H1 (cell line): ENCODE results near the gene SMYD1.

Experiments
- CBX5 ChIP-seq: fragments of 300-800, 300-1000 bp; sonication (generic); IDR thresholded peaks from 2 replicates; pipeline ENCODE4 v1.7.1; 2016; ENCODE audit warnings: antibody characterized with exemption, low read length, low read depth
- EP300 ChIP-seq, 2 experiments: IDR thresholded peaks; 1 replicate in 1 of 2; 2 replicates in 1 of 2; pipeline ENCODE4 v1.6.1; 2011 to 2012; ENCODE audit warnings: low read depth in 2 of 2, low read length in 2 of 2, mild to moderate bottlenecking in 2 of 2, borderline replicate concordance in 1 of 2, inconsistent platforms in 1 of 2, moderate library complexity in 1 of 2
- MAX ChIP-seq: IDR thresholded peaks from 2 replicates; pipeline ENCODE4 v1.6.1; 2012; ENCODE audit warnings: inconsistent platforms
- POLR2A ChIP-seq, 2 experiments: IDR thresholded peaks; 1 replicate in 1 of 2; 2 replicates in 1 of 2; pipeline ENCODE4 v1.6.1; 2011; ENCODE audit warnings: low read depth in 2 of 2, low read length in 2 of 2, mild to moderate bottlenecking in 2 of 2; ENCODE audit errors: control extremely low read depth in 1 of 2
- SIX5 ChIP-seq: IDR thresholded peaks from 2 replicates; pipeline ENCODE4 v1.6.1; 2011; ENCODE audit warnings: mild to moderate bottlenecking, low read depth, low read length
- TEAD4 ChIP-seq: IDR thresholded peaks from 2 replicates; pipeline ENCODE4 v1.6.1; 2012; ENCODE audit warnings: low read depth, low read length, inconsistent platforms, mixed read lengths
- TF ChIP-seq, protein P1 (sequence below): fragments of 300-600 bp; sonication (generic); IDR thresholded peaks from 2 replicates; pipeline ENCODE4 v1.7.1; 2012; ENCODE audit warnings: low read length, moderate library complexity, mild to moderate bottlenecking, inconsistent platforms; ENCODE audit not compliant: insufficient replicate concordance
- TF ChIP-seq, protein P2 (sequence below), 3 experiments: IDR thresholded peaks; 1 replicate in 2 of 3; 2 replicates in 1 of 3; pipeline versions ENCODE4 v1.5.1 to v1.6.1; 2011; ENCODE audit warnings: low read length in 3 of 3, mild to moderate bottlenecking in 3 of 3, inconsistent platforms in 2 of 3, low read depth in 1 of 3, moderate library complexity in 1 of 3; ENCODE audit not compliant: insufficient read depth in 1 of 3; ENCODE audit errors: control extremely low read depth in 1 of 3

DNA sequence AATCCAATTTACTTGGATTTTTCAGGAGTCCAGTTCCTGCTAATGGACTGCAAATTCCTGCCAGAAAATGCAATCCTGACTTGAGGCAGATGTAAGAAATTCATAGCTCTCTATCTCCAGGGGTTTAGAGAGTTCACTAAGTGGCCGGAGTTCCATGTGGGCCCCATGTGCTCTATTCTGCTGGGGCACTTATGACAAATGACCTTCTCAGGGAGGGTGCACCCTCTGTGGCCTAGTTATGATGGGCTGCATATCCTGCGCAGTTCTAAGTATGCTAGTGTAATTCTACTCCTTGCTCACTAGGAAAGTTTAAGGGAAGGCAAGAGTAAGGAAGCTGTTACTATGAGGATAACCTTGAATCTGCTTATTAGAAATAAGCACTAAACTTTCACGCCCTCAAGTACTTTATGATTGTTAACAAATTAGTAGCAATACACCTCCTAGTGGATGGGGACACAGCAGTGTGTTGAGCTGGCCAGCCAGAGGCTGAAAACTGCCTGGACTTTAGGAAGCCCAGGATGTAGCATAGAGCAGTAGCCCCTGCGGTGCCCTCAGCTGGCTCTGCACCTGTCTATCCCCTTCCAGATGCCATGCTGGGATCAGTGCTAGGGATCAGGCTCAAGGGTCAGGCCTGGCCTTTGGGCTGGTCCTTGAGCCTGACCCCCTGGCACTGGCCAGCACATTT lies 14.4 kb downstream of the SMYD1 start:
- TF ChIP-seq, protein P1, sequence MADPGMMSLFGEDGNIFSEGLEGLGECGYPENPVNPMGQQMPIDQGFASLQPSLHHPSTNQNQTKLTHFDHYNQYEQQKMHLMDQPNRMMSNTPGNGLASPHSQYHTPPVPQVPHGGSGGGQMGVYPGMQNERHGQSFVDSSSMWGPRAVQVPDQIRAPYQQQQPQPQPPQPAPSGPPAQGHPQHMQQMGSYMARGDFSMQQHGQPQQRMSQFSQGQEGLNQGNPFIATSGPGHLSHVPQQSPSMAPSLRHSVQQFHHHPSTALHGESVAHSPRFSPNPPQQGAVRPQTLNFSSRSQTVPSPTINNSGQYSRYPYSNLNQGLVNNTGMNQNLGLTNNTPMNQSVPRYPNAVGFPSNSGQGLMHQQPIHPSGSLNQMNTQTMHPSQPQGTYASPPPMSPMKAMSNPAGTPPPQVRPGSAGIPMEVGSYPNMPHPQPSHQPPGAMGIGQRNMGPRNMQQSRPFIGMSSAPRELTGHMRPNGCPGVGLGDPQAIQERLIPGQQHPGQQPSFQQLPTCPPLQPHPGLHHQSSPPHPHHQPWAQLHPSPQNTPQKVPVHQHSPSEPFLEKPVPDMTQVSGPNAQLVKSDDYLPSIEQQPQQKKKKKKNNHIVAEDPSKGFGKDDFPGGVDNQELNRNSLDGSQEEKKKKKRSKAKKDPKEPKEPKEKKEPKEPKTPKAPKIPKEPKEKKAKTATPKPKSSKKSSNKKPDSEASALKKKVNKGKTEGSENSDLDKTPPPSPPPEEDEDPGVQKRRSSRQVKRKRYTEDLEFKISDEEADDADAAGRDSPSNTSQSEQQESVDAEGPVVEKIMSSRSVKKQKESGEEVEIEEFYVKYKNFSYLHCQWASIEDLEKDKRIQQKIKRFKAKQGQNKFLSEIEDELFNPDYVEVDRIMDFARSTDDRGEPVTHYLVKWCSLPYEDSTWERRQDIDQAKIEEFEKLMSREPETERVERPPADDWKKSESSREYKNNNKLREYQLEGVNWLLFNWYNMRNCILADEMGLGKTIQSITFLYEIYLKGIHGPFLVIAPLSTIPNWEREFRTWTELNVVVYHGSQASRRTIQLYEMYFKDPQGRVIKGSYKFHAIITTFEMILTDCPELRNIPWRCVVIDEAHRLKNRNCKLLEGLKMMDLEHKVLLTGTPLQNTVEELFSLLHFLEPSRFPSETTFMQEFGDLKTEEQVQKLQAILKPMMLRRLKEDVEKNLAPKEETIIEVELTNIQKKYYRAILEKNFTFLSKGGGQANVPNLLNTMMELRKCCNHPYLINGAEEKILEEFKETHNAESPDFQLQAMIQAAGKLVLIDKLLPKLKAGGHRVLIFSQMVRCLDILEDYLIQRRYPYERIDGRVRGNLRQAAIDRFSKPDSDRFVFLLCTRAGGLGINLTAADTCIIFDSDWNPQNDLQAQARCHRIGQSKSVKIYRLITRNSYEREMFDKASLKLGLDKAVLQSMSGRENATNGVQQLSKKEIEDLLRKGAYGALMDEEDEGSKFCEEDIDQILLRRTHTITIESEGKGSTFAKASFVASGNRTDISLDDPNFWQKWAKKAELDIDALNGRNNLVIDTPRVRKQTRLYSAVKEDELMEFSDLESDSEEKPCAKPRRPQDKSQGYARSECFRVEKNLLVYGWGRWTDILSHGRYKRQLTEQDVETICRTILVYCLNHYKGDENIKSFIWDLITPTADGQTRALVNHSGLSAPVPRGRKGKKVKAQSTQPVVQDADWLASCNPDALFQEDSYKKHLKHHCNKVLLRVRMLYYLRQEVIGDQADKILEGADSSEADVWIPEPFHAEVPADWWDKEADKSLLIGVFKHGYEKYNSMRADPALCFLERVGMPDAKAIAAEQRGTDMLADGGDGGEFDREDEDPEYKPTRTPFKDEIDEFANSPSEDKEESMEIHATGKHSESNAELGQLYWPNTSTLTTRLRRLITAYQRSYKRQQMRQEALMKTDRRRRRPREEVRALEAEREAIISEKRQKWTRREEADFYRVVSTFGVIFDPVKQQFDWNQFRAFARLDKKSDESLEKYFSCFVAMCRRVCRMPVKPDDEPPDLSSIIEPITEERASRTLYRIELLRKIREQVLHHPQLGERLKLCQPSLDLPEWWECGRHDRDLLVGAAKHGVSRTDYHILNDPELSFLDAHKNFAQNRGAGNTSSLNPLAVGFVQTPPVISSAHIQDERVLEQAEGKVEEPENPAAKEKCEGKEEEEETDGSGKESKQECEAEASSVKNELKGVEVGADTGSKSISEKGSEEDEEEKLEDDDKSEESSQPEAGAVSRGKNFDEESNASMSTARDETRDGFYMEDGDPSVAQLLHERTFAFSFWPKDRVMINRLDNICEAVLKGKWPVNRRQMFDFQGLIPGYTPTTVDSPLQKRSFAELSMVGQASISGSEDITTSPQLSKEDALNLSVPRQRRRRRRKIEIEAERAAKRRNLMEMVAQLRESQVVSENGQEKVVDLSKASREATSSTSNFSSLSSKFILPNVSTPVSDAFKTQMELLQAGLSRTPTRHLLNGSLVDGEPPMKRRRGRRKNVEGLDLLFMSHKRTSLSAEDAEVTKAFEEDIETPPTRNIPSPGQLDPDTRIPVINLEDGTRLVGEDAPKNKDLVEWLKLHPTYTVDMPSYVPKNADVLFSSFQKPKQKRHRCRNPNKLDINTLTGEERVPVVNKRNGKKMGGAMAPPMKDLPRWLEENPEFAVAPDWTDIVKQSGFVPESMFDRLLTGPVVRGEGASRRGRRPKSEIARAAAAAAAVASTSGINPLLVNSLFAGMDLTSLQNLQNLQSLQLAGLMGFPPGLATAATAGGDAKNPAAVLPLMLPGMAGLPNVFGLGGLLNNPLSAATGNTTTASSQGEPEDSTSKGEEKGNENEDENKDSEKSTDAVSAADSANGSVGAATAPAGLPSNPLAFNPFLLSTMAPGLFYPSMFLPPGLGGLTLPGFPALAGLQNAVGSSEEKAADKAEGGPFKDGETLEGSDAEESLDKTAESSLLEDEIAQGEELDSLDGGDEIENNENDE = no peak
- TF ChIP-seq, protein P2, sequence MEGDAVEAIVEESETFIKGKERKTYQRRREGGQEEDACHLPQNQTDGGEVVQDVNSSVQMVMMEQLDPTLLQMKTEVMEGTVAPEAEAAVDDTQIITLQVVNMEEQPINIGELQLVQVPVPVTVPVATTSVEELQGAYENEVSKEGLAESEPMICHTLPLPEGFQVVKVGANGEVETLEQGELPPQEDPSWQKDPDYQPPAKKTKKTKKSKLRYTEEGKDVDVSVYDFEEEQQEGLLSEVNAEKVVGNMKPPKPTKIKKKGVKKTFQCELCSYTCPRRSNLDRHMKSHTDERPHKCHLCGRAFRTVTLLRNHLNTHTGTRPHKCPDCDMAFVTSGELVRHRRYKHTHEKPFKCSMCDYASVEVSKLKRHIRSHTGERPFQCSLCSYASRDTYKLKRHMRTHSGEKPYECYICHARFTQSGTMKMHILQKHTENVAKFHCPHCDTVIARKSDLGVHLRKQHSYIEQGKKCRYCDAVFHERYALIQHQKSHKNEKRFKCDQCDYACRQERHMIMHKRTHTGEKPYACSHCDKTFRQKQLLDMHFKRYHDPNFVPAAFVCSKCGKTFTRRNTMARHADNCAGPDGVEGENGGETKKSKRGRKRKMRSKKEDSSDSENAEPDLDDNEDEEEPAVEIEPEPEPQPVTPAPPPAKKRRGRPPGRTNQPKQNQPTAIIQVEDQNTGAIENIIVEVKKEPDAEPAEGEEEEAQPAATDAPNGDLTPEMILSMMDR (IDR thresholded peaks at IDR 0.05; ENCODE audit: control extremely low read depth in 1 of 3, insufficient read depth in 1 of 3, low read depth in 1 of 3, low read length in 3 of 3) = no peak
- no peak for TF ChIP-seq EP300 (IDR thresholded peaks at IDR 0.05; ENCODE audit: borderline replicate concordance in 1 of 2, low read depth in 2 of 2, low read length in 2 of 2)
- TF ChIP-seq POLR2A (IDR thresholded peaks at IDR 0.05; ENCODE audit: control extremely low read depth in 1 of 2, low read depth in 2 of 2, low read length in 2 of 2) = no peak
- TF ChIP-seq SIX5 = no peak
- TF ChIP-seq MAX = no peak
- TF ChIP-seq TEAD4 = no peak
- TF ChIP-seq CBX5 = no peak
